RWPE1 (cell line): ENCODE results near the gene RAI14.

Experiments
- CTCF ChIA-PET: fragments of 350-600 bp; sonication (Branson Sonifier 250); formaldehyde crosslinking; extraction: SDS; loops from one replicate; lab custom pipeline; 2021; lab: Yijun Ruan, JAX
- POLR2A ChIA-PET: fragments of 400-600 bp; formaldehyde crosslinking; extraction: SDS; loops from one replicate; lab custom pipeline; 2020; ENCODE audit warnings: antibody characterized with exemption; ENCODE audit not compliant: low non-redundant PET; lab: Yijun Ruan, JAX
- DNase-seq: peaks from one replicate; pipeline ENCODE4 v3.0.0; 2012; ENCODE audit warnings: low spot score
- H3K27ac ChIP-seq: fragments of 450-650 bp; 2 replicates; pipeline ENCODE4 v1.5.1; 2017
- TF ChIP-seq, protein P1 (sequence below): fragments of 450-650 bp; conservative IDR thresholded peaks from 2 replicates; pipeline ENCODE4 v1.5.1; 2017; ENCODE audit warnings: low read depth, mild to moderate bottlenecking

The RAI14 gene

DNA sequence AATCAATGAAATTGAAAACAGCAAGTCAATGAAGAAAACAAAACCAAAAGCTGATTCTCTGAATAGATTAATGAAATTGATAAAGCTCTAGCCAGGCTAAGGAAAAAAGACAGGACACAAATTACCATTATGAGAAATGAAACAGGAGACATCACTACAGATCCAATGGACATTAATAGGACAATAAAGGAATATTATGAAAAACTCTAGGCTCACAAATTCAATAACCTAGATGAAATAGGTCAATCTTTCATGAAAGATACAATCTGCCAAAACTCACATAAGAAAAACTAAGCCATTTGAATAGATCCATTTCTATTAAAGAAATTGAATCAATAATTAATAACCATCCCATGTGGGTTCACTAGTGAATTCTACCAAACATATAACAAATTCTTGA lies 220.1 kb downstream of the RAI14 start:
- no peak overlapping the region for H3K27ac ChIP-seq
- ChIA-PET CTCF (no interaction called here), POLR2A (no interaction called here)
- no peak for DNase-seq
- TF ChIP-seq, protein P1, sequence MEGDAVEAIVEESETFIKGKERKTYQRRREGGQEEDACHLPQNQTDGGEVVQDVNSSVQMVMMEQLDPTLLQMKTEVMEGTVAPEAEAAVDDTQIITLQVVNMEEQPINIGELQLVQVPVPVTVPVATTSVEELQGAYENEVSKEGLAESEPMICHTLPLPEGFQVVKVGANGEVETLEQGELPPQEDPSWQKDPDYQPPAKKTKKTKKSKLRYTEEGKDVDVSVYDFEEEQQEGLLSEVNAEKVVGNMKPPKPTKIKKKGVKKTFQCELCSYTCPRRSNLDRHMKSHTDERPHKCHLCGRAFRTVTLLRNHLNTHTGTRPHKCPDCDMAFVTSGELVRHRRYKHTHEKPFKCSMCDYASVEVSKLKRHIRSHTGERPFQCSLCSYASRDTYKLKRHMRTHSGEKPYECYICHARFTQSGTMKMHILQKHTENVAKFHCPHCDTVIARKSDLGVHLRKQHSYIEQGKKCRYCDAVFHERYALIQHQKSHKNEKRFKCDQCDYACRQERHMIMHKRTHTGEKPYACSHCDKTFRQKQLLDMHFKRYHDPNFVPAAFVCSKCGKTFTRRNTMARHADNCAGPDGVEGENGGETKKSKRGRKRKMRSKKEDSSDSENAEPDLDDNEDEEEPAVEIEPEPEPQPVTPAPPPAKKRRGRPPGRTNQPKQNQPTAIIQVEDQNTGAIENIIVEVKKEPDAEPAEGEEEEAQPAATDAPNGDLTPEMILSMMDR: no peak

DNA sequence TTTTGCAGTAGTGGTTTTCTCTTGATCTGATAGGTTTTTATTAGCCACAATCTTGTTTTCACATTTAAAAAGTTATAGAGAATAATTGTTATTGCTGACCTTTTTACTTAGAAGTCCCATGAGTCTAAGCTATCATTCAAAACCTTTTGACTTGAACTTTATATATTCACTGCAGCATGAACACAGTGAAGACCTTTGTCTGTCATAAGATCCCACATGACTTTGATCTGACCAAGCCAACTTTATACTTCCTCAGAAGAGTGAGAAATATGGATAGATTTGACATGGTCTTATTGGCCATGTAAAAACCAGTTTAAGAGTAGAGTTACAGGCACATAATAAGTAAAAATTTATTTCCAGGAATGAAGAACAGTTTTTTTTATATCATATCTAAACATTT lies 225.1 kb downstream of the RAI14 start:
- ChIA-PET CTCF (interaction anchor here (0.6 kb wide), 1 partner anchor 48 kb away, joined by 4 read pairs; the partner anchor contains the start of gene DNAJC21), POLR2A (no interaction called here)
- no peak for DNase-seq
- H3K27ac ChIP-seq: no peak overlapping the region
- TF ChIP-seq, protein P1: no peak
